Osteoblast (primary cell): ENCODE data around the gene RAB3C. TPM values are rescaled to one million over a fixed set of nuclear protein-coding genes. Genes with fewer than 3 reads are reported as not detected.
"Not testable (repeated sequence)": the region's sequence is repeated elsewhere in the genome, so short reads cannot be mapped to it uniquely, and the experiment has no call there.

Experiments
- DNase-seq: peaks from one replicate; pipeline ENCODE4 v3.0.0; 2011; ENCODE audit warnings: low spot score, mixed read lengths; ENCODE audit not compliant: insufficient read length; ENCODE audit errors: missing footprints
- H2AFZ ChIP-seq: 2 replicates; pipeline ENCODE4 v1.6.0; 2011; ENCODE audit warnings: mild to moderate bottlenecking, low read length
- H3K27ac ChIP-seq: 2 replicates; pipeline ENCODE4 v1.5.1; 2011; ENCODE audit warnings: mild to moderate bottlenecking, low read depth, low read length, moderate library complexity
- H3K27me3 ChIP-seq: 2 replicates; pipeline ENCODE4 v1.6.0; 2012; ENCODE audit warnings: mild to moderate bottlenecking, control low read depth, inconsistent platforms, low read length, moderate library complexity; ENCODE audit not compliant: insufficient read depth
- H3K36me3 ChIP-seq: 2 replicates; pipeline ENCODE4 v1.5.1; 2011; ENCODE audit warnings: mild to moderate bottlenecking, low read length, control low read depth, moderate library complexity; ENCODE audit not compliant: insufficient read depth
- H3K4me1 ChIP-seq: 2 replicates; pipeline ENCODE4 v1.5.1; 2011; ENCODE audit warnings: mild to moderate bottlenecking, low read length, control low read depth, moderate library complexity; ENCODE audit not compliant: insufficient read depth
- H3K4me2 ChIP-seq: 2 replicates; pipeline ENCODE4 v1.6.0; 2011; ENCODE audit warnings: mild to moderate bottlenecking, low read length; ENCODE audit not compliant: insufficient read depth
- H3K4me3 ChIP-seq: fragments of 200-600 bp; sonication (generic); 3 replicates; pipeline ENCODE4 v1.5.1; 2012; ENCODE audit warnings: mild to moderate bottlenecking, low read length, inconsistent platforms; ENCODE audit not compliant: insufficient read depth
- H3K79me2 ChIP-seq: 2 replicates; pipeline ENCODE4 v1.6.0; 2012; ENCODE audit warnings: mild to moderate bottlenecking, low read length, control low read depth, inconsistent platforms; ENCODE audit not compliant: insufficient read depth
- H3K9me3 ChIP-seq: 2 replicates; pipeline ENCODE4 v1.5.1; 2011; ENCODE audit warnings: low read depth, low read length, control low read depth
- H4K20me1 ChIP-seq: 2 replicates; pipeline ENCODE4 v1.6.0; 2012; ENCODE audit warnings: mild to moderate bottlenecking, low read length, control low read depth; ENCODE audit not compliant: insufficient read depth
- total RNA-seq: library from RNA; depleted of rRNA; stranded (reverse); fragments of >200 nt; gene quantifications from 2 replicates; pipeline ENCODE4 v1.2.3, GENCODE V29; 2012
- TF ChIP-seq, protein P1 (sequence below): IDR thresholded peaks from 2 replicates; pipeline ENCODE4 v1.5.1; 2011; ENCODE audit warnings: mild to moderate bottlenecking, low read depth, low read length, moderate library complexity; ENCODE audit errors: extremely low read depth

The RAB3C gene
- total RNA-seq, 1 donor: not detected

DNA sequence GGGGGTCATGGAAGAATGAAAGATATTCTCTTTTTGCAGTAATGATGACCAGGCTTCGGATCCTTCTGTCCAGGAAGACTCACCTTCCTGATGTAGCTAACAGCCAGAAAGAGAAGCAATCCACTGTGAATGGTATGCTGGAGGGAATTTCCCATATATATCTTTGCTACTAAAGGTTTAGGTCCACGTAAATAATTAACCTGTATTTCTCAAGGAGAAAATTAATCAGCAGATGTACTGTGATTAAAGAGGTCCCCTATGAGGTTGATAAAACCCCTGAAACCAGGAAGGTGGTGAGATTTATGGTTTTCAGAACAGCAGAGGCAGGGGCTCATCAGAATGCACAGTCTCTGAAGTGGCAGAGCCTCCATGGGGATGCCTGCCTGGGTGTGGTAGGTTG, 11.4 kb upstream of the RAB3C start:
- no peaks in the 10 kb centered on the region for H4K20me1 ChIP-seq
- no peaks in the 10 kb centered on the region for H3K4me1 ChIP-seq

DNA sequence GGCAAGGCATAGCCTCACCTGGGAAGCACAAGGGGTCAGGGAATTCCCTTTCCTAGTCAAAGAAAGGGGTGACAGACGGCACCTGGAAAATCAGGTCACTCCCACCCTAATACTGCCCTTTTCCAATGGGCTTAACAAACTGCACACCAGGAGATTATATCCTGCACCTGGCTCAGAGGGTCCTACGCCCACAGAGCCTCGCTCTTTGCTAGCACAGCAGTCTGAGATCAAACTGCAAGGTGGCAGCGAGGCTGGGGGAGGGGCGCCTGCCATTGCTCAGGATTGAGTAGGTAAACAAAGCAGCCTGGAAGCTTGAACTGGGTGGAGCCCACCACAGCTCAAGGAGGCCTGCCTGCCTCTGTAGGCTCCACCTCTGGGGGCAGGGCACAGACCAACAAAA, 9.9 kb upstream of the RAB3C start:
- not testable (repeated sequence) for H3K4me1 ChIP-seq, DNase-seq, H3K27me3 ChIP-seq, H3K79me2 ChIP-seq, H4K20me1 ChIP-seq, H3K9me3 ChIP-seq, H3K36me3 ChIP-seq, H2AFZ ChIP-seq, H3K27ac ChIP-seq, H3K4me2 ChIP-seq, H3K4me3 ChIP-seq

More for the DNA sequence above, 11.4 kb upstream of the RAB3C start:
- TF ChIP-seq, protein P1, sequence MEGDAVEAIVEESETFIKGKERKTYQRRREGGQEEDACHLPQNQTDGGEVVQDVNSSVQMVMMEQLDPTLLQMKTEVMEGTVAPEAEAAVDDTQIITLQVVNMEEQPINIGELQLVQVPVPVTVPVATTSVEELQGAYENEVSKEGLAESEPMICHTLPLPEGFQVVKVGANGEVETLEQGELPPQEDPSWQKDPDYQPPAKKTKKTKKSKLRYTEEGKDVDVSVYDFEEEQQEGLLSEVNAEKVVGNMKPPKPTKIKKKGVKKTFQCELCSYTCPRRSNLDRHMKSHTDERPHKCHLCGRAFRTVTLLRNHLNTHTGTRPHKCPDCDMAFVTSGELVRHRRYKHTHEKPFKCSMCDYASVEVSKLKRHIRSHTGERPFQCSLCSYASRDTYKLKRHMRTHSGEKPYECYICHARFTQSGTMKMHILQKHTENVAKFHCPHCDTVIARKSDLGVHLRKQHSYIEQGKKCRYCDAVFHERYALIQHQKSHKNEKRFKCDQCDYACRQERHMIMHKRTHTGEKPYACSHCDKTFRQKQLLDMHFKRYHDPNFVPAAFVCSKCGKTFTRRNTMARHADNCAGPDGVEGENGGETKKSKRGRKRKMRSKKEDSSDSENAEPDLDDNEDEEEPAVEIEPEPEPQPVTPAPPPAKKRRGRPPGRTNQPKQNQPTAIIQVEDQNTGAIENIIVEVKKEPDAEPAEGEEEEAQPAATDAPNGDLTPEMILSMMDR: no peak
- Histone ChIP-seq H3K79me2 (no peaks in the 10 kb centered on the region), H3K4me3 (no peak overlapping the region), H3K9me3 (no peaks in the 10 kb centered on the region), H3K27me3 (no peaks in the 10 kb centered on the region), H3K27ac (no peak overlapping the region), H3K36me3 (no peaks in the 10 kb centered on the region), H2AFZ (no peak overlapping the region), H3K4me2 (no peak overlapping the region)
- peak; percentile 61 for DNase-seq

DNA sequence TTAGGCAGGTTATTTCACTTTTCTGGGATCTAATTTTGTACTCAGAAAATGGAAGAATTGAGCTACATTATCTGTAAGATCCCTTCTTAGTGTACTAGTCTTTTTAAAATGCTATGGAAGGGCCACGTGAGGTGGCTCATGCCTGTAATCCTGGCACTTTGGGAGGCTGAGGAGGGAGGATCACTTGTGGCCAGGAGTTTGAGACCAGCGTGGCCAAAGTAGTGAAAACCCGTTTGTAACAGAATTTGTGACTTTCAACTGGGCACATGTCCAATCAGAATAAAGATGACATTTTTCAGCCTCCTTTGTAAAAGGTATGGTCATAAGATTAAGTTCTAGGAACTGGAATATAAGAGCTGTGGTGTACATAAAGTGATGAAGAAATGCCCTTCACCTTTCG, 3.1 kb upstream of the RAB3C start:
- Histone ChIP-seq H4K20me1 (no peaks in the 10 kb centered on the region), H3K4me1 (peaks cover 11% of the 10 kb centered on the region), H3K79me2 (no peaks in the 10 kb centered on the region), H3K4me3 (no peak overlapping the region), H2AFZ (no peak overlapping the region), H3K9me3 (no peaks in the 10 kb centered on the region), H3K27ac (no peak overlapping the region), H3K4me2 (no peak overlapping the region), H3K36me3 (no peaks in the 10 kb centered on the region), H3K27me3 (no peaks in the 10 kb centered on the region)
- DNase-seq: no peak
- TF ChIP-seq, protein P1: no peak

DNA sequence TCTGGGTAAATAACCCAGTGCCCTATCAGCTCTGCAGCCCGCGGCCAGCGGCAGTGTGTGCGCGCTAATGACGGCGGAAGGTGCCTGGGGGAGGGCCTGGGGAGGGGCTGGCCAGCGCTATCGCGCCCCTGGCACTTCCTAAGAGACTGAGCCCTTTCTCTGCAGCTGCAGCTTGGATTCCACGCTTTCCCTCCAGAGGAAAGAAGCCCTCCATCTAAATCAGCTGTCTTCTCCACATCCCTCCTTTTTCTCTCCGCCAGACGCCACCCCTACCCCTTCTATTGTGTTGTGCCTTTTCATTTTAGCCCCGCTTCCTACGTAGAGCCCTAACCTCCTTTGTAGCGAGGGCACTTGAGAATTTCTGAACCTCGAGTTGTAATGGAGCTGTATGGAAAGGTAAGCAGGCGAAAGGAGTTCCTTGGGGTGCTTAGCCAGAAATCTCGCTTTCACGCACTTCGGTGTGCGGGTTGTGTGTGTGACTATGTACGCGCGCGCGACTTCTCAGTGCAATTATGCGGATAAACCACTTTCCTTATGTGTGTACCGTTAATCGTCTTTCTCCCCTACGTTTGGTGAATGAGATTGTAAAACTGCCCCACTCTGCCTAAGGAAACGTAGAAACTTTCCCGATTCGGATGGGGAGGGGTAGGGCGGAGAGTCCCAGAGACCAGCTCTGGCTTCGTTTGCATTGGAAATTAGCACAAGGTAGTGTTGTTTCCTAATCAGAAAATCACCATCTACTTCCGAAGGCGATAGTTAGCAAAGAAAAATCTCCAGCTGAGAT, 664 bp upstream of the RAB3C start:
- H3K27ac ChIP-seq: no peak overlapping the region
- peak; percentile 58 for DNase-seq
- TF ChIP-seq, protein P1: no peak
- H3K36me3 ChIP-seq: no peaks in the 10 kb centered on the region
- H3K4me1 ChIP-seq: peaks cover 11% of the 10 kb centered on the region
- peak overlapping the region; percentile 91 for H3K4me2 ChIP-seq
- no peaks in the 10 kb centered on the region for H3K9me3 ChIP-seq
- H3K27me3 ChIP-seq: no peaks in the 10 kb centered on the region
- H3K4me3 ChIP-seq: peak overlapping the region; percentile 67
- H3K79me2 ChIP-seq: no peaks in the 10 kb centered on the region
- no peaks in the 10 kb centered on the region for H4K20me1 ChIP-seq
- peak overlapping the region; percentile 92 for H2AFZ ChIP-seq
